Measurements from ENCODE around the gene GRM3.

Gene GRM3

GRCh38 chr7:86900886-86901285, 257.2 kb downstream of the GRM3 start:
- no peak for DNase-seq (ENCODE audit: low read depth, low spot score)

- DNase-seq (ENCODE audit: low read depth, low spot score), result peak; percentile 9
These were observed 261.5 kb downstream of the GRM3 start for GRCh38 chr7:86904949-86905834.

- no peak for DNase-seq (ENCODE audit: low read depth, low spot score)
These were observed 265.2 kb downstream of the GRM3 start for GRCh38 chr7:86908948-86909347.

- no peak for DNase-seq (ENCODE audit: low read depth, low spot score)
These were observed 267.9 kb downstream of the GRM3 start for GRCh38 chr7:86911659-86912058.

GRCh38 chr7:86913709-86914108, 270.0 kb downstream of the GRM3 start:
- no peak for DNase-seq (ENCODE audit: low read depth, low spot score)

Measured in smooth muscle cell of the brain vasculature (primary cell).